ENCODE measurements around the gene VAT1L. TPM values are rescaled to one million over a fixed set of nuclear protein-coding genes. Genes with fewer than 3 reads are reported as not detected.

The VAT1L gene, protein sequence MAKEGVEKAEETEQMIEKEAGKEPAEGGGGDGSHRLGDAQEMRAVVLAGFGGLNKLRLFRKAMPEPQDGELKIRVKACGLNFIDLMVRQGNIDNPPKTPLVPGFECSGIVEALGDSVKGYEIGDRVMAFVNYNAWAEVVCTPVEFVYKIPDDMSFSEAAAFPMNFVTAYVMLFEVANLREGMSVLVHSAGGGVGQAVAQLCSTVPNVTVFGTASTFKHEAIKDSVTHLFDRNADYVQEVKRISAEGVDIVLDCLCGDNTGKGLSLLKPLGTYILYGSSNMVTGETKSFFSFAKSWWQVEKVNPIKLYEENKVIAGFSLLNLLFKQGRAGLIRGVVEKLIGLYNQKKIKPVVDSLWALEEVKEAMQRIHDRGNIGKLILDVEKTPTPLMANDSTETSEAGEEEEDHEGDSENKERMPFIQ
- not detected for total RNA-seq
- not detected for total RNA-seq (2013)

DNA sequence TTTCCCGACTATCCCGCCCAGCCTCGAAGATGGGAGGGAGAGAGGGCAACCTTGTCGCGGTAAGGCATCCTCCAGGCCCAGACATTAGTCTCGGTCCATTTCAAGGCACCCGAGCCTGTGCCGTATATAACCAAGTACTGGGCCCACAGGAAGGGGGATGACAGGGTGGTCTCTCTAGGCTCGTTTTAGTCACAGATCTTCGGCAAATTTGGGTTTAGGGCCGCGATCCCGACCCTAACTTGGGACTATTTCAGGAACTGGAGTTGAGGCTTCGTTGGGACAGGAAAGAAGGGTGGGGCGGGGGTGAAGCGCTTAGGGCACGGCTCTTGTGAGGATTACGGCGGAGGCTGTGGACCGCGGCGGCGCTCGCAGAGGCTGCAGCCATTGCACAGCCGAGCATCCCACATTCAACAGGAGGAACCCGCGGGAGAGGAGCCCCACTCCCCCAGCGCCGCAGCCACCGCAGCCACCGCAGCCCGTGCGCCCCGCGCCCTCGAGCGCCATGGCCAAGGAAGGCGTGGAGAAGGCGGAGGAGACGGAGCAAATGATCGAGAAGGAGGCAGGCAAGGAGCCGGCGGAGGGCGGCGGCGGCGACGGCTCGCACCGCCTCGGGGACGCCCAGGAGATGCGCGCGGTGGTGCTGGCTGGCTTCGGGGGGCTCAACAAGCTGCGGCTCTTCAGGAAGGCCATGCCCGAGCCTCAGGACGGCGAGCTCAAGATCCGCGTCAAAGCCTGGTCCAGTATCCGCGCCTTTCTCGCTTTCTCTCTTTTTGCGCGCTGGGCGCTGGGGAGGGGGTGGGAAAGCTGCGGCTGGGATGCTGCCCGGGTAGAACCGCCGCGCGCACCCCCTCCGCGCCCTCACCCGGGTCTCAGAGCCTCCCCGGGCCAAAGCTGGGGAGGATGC lies at the start of gene VAT1L:
Gene VAT1L, plus strand, starts transcription at position 384 of the 904 bp plus-strand sequence. Its CDS starts 119 bp downstream, at position 503.
- Mint-ChIP-seq H3K4me3 (peak within 1 kb of the TSS; percentile 31), H3K27ac (no peak within 1 kb of the TSS), H3K27me3 (ENCODE audit: low read depth in 2 of 2) (peaks cover 49 to 57% of the 10 kb centered on the region in 2 donors), H3K9me3 (no peaks in the 10 kb centered on the region), H3K36me3 (no peaks in the 10 kb centered on the region), H3K4me1 (peaks cover 5 to 7% of the 10 kb centered on the region in 2 donors)
- 2% methylated on average over 77 of the region's 78 CpGs for WGBS (ENCODE audit: insufficient coverage)
- TF ChIP-seq, protein P1, sequence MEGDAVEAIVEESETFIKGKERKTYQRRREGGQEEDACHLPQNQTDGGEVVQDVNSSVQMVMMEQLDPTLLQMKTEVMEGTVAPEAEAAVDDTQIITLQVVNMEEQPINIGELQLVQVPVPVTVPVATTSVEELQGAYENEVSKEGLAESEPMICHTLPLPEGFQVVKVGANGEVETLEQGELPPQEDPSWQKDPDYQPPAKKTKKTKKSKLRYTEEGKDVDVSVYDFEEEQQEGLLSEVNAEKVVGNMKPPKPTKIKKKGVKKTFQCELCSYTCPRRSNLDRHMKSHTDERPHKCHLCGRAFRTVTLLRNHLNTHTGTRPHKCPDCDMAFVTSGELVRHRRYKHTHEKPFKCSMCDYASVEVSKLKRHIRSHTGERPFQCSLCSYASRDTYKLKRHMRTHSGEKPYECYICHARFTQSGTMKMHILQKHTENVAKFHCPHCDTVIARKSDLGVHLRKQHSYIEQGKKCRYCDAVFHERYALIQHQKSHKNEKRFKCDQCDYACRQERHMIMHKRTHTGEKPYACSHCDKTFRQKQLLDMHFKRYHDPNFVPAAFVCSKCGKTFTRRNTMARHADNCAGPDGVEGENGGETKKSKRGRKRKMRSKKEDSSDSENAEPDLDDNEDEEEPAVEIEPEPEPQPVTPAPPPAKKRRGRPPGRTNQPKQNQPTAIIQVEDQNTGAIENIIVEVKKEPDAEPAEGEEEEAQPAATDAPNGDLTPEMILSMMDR (IDR thresholded peaks at IDR 0.05), result no peak
- intact Hi-C loops (cut with micrococcal nuclease), result no loop called here
- peaks cover 7% of the 10 kb centered on the region for H3K4me1 ChIP-seq (ENCODE audit: control insufficient read depth, insufficient read depth, low read length)
- peaks cover 26% of the 10 kb centered on the region for H3K27me3 ChIP-seq (ENCODE audit: control insufficient read depth, insufficient read depth, low read length)
- no peak within 1 kb of the TSS for H3K4me3 ChIP-seq (ENCODE audit: low read length)
- H3K27ac ChIP-seq (ENCODE audit: low read length), result no peak within 1 kb of the TSS
- H3K36me3 ChIP-seq (ENCODE audit: control insufficient read depth, insufficient read depth, low read length), result no peaks in the 10 kb centered on the region
- H3K9me3 ChIP-seq (ENCODE audit: control insufficient read depth, insufficient read depth, low read length), result no peaks in the 10 kb centered on the region
- DNase-seq, result no peak
- no peak for ATAC-seq

GRCh38 chr16:77738706-77739558 lies 49.4 kb upstream of the VAT1L start:
- H3K4me1 Mint-ChIP-seq, result peaks cover 5 to 9% of the 10 kb centered on the region in 2 donors
- Histone ChIP-seq H3K4me3 (ENCODE audit: low read length) (no peak overlapping the region), H3K4me1 (ENCODE audit: control insufficient read depth, insufficient read depth, low read length) (no peaks in the 10 kb centered on the region), H3K36me3 (ENCODE audit: control insufficient read depth, insufficient read depth, low read length) (no peaks in the 10 kb centered on the region), H3K27ac (ENCODE audit: low read length) (no peak overlapping the region), H3K9me3 (ENCODE audit: control insufficient read depth, insufficient read depth, low read length) (no peaks in the 10 kb centered on the region), H3K27me3 (ENCODE audit: control insufficient read depth, insufficient read depth, low read length) (no peaks in the 10 kb centered on the region)
- H3K27me3 Mint-ChIP-seq (ENCODE audit: low read depth in 2 of 2), result no peaks in the 10 kb centered on the region
- H3K36me3 Mint-ChIP-seq, result no peaks in the 10 kb centered on the region
- ATAC-seq (no peak), DNase-seq (no peak)
- no peak overlapping the region for H3K4me3 Mint-ChIP-seq
- TF ChIP-seq, protein P1 (IDR thresholded peaks at IDR 0.05), result no peak
- 92% methylated on average over 10 of the region's 10 CpGs for WGBS (ENCODE audit: insufficient coverage)
- H3K9me3 Mint-ChIP-seq, result peaks cover 0 to 2% of the 10 kb centered on the region in 2 donors
- no peak overlapping the region for H3K27ac Mint-ChIP-seq
- intact Hi-C loops (cut with micrococcal nuclease), result no loop called here

DNA sequence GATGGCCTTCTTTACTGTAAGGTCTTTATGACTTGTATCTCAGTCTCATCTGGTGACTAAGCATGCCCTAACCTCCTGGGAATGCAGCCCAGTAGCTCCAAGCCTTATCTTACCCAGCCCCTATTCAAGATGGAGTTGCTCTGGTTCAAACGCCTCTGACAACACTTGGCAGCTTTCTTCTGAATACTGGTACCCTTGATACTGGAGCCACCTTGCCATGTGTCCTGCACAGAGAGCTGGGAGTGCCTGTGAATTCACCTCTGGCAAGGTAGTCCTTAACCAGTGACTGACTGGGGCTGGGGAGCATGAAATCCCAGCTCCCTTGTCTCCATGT lies 48.8 kb upstream of the VAT1L start:
- H3K27ac Mint-ChIP-seq, result no peak overlapping the region
- H3K27me3 Mint-ChIP-seq (ENCODE audit: low read depth in 2 of 2), result no peaks in the 10 kb centered on the region
- peaks cover 0 to 2% of the 10 kb centered on the region in 2 donors for H3K9me3 Mint-ChIP-seq
- intact Hi-C loops (cut with micrococcal nuclease), result no loop called here
- no peak overlapping the region for H3K27ac ChIP-seq (ENCODE audit: low read length)
- H3K27me3 ChIP-seq (ENCODE audit: control insufficient read depth, insufficient read depth, low read length), result no peaks in the 10 kb centered on the region
- no peak for DNase-seq
- H3K4me3 Mint-ChIP-seq, result no peak overlapping the region
- no peaks in the 10 kb centered on the region for H3K4me1 ChIP-seq (ENCODE audit: control insufficient read depth, insufficient read depth, low read length)
- H3K9me3 ChIP-seq (ENCODE audit: control insufficient read depth, insufficient read depth, low read length), result no peaks in the 10 kb centered on the region
- no peak for ATAC-seq
- TF ChIP-seq, protein P1 (IDR thresholded peaks at IDR 0.05), result no peak
- H3K4me1 Mint-ChIP-seq, result peaks cover 5 to 9% of the 10 kb centered on the region in 2 donors
- WGBS (ENCODE audit: insufficient coverage), result 86% methylated on average over 1 of the region's 1 CpG
- H3K36me3 ChIP-seq (ENCODE audit: control insufficient read depth, insufficient read depth, low read length), result no peaks in the 10 kb centered on the region
- H3K36me3 Mint-ChIP-seq, result no peaks in the 10 kb centered on the region
- H3K4me3 ChIP-seq (ENCODE audit: low read length), result no peak overlapping the region
